Measurements from ENCODE around the gene WWOX. TPM values are rescaled to one million over a fixed set of nuclear protein-coding genes. Genes with fewer than 3 reads are reported as not detected.

WWOX gene
- polyA plus RNA-seq, 1 donor from 2014 or later = 25.6 TPM

- H3K27me3 ChIP-seq (ENCODE audit: insufficient read depth, low read depth, low read length) = no peaks in the 10 kb centered on the region
Measured at GRCh38 chr16:78225919-78226318, 126.5 kb downstream of the WWOX start.

GRCh38 chr16:78227855-78228254 lies 128.4 kb downstream of the WWOX start:
- Histone ChIP-seq H4K20me1 (ENCODE audit: insufficient read depth) (no peaks in the 10 kb centered on the region), H3K4me2 (ENCODE audit: low read length) (no peak overlapping the region), H3F3A (ENCODE audit: insufficient read depth, low read length, poor library complexity, severe bottlenecking) (no peaks in the 10 kb centered on the region), H3K36me3 (ENCODE audit: insufficient read depth, low read length) (no peaks in the 10 kb centered on the region), H3K79me2 (replicated peaks; ENCODE audit: insufficient read depth, low read length) (no peaks in the 10 kb centered on the region), H3K9me3 (ENCODE audit: low read length) (no peaks in the 10 kb centered on the region), H2AFZ (ENCODE audit: low read depth, low read length) (no peak overlapping the region), H3K9me2 (ENCODE audit: insufficient read depth, low read length) (no peaks in the 10 kb centered on the region), H3K27me3 (ENCODE audit: insufficient read depth, low read depth, low read length) (no peaks in the 10 kb centered on the region), H3K27ac (ENCODE audit: low read length) (no peak overlapping the region), H3K9ac (ENCODE audit: low read length) (no peak overlapping the region), H3K4me3 (ENCODE audit: low read length) (no peak overlapping the region)
- peak; percentile 58 for TF ChIP-seq CTCF (IDR thresholded peaks at IDR 0.05; ENCODE audit: poor library complexity, severe bottlenecking)
- peak; percentile 65 for TF ChIP-seq SMC3 (conservative IDR thresholded peaks at IDR 0.05; ENCODE audit: poor library complexity)
- no peak for TF ChIP-seq EZH2 (IDR thresholded peaks at IDR 0.05; ENCODE audit: borderline replicate concordance, insufficient read depth, low read length, poor library complexity, severe bottlenecking)
- TF ChIP-seq RAD21 (conservative IDR thresholded peaks at IDR 0.05) = peak; percentile 68
- TF ChIP-seq POLR2AphosphoS5 (IDR thresholded peaks at IDR 0.05) = no peak

More at GRCh38 chr16:78225919-78226318, 126.5 kb downstream of the WWOX start:
- no peaks in the 10 kb centered on the region for H3K36me3 ChIP-seq (ENCODE audit: insufficient read depth, low read length)
- H4K20me1 ChIP-seq (ENCODE audit: insufficient read depth) = no peaks in the 10 kb centered on the region
- no peaks in the 10 kb centered on the region for H3K9me2 ChIP-seq (ENCODE audit: insufficient read depth, low read length)
- TF ChIP-seq EZH2 (IDR thresholded peaks at IDR 0.05; ENCODE audit: borderline replicate concordance, insufficient read depth, low read length, poor library complexity, severe bottlenecking) = no peak
- no peak for TF ChIP-seq MXI1 (conservative IDR thresholded peaks at IDR 0.05; ENCODE audit: poor library complexity, severe bottlenecking)
- TF ChIP-seq TAF1 (IDR thresholded peaks at IDR 0.05; ENCODE audit: low read depth) = no peak
- TF ChIP-seq POLR2AphosphoS5 (IDR thresholded peaks at IDR 0.05) = no peak
- no peak for TF ChIP-seq REST (IDR thresholded peaks at IDR 0.05; ENCODE audit: borderline replicate concordance)
- TF ChIP-seq CTCF (IDR thresholded peaks at IDR 0.05; ENCODE audit: poor library complexity, severe bottlenecking) = no peak
- TF ChIP-seq EP300 (conservative IDR thresholded peaks at IDR 0.05; ENCODE audit: poor library complexity, severe bottlenecking) = no peak
- no peak for TF ChIP-seq RAD21 (conservative IDR thresholded peaks at IDR 0.05)
- TF ChIP-seq SMC3 (conservative IDR thresholded peaks at IDR 0.05; ENCODE audit: poor library complexity) = no peak
- no peaks in the 10 kb centered on the region for H3K79me2 ChIP-seq (replicated peaks; ENCODE audit: insufficient read depth, low read length)
- no peaks in the 10 kb centered on the region for H3K9me3 ChIP-seq (ENCODE audit: low read length)
- no peaks in the 10 kb centered on the region for H3F3A ChIP-seq (ENCODE audit: insufficient read depth, low read length, poor library complexity, severe bottlenecking)
- no peak overlapping the region for H3K9ac ChIP-seq (ENCODE audit: low read length)
- H2AFZ ChIP-seq (ENCODE audit: low read depth, low read length) = no peak overlapping the region
- no peak overlapping the region for H3K4me3 ChIP-seq (ENCODE audit: low read length)
- no peak overlapping the region for H3K27ac ChIP-seq (ENCODE audit: low read length)
- H3K4me2 ChIP-seq (ENCODE audit: low read length) = no peak overlapping the region

Measured in neural cell (in vitro differentiated cells).